Coronary artery (tissue), 2 donors: ENCODE data around the gene ADAP2.
"Not testable (repeated sequence)": the region's sequence is repeated elsewhere in the genome, so short reads cannot be mapped to it uniquely, and the experiment has no call there.

Source experiments
- DNase-seq: peaks from one replicate; pipeline ENCODE4 v3.0.0-alpha.2; 2017; ENCODE audit warnings: low spot score
- H3K27ac ChIP-seq, 2 donors: fragments of 200-600 bp; sonication (generic); one replicate each; pipeline ENCODE4 v1.5.1; 2016 to 2019
- H3K4me3 ChIP-seq: fragments of 200-600 bp; sonication (generic); 2 replicates; pipeline ENCODE4 v1.5.1; 2016; ENCODE audit warnings: mild to moderate bottlenecking, moderate library complexity
- TF ChIP-seq, protein P1 (sequence below): fragments of 200-600 bp; sonication (generic); IDR thresholded peaks from one replicate; pipeline ENCODE4 v1.5.1; 2019; ENCODE audit warnings: antibody characterized with exemption

Gene ADAP2

GRCh38 chr17:30975042-30975820 is 53.5 kb downstream of the ADAP2 start:
- Histone ChIP-seq H3K27ac (no peak overlapping the region), H3K4me3 (no peak overlapping the region)
- no peak for DNase-seq
- TF ChIP-seq, protein P1, sequence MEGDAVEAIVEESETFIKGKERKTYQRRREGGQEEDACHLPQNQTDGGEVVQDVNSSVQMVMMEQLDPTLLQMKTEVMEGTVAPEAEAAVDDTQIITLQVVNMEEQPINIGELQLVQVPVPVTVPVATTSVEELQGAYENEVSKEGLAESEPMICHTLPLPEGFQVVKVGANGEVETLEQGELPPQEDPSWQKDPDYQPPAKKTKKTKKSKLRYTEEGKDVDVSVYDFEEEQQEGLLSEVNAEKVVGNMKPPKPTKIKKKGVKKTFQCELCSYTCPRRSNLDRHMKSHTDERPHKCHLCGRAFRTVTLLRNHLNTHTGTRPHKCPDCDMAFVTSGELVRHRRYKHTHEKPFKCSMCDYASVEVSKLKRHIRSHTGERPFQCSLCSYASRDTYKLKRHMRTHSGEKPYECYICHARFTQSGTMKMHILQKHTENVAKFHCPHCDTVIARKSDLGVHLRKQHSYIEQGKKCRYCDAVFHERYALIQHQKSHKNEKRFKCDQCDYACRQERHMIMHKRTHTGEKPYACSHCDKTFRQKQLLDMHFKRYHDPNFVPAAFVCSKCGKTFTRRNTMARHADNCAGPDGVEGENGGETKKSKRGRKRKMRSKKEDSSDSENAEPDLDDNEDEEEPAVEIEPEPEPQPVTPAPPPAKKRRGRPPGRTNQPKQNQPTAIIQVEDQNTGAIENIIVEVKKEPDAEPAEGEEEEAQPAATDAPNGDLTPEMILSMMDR, result no peak

DNA sequence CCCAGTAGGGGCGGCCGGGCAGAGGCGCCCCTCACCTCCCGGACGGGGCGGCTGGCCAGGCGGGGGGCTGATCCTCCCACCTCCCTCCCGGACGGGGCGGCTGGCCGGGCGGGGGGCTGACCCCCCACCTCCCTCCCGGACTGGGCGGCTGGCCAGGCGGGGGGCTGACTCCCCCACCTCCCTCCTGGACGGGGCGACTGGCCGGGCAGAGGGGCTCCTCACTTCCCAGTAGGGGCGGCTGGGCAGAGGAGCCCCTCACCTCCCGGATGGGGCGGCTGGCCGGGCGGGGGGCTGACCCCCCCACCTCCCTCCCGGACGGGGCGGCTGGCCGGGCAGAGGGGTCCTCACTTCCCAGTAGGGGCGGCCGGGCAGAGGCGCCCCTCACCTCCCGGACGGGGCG is 58.2 kb downstream of the ADAP2 start:
- H3K27ac ChIP-seq, H3K4me3 ChIP-seq, DNase-seq: not testable (repeated sequence)

GRCh38 chr17:30981531-30982519 is 60.1 kb downstream of the ADAP2 start:
- no peak overlapping the region for H3K4me3 ChIP-seq
- no peak for DNase-seq
- H3K27ac ChIP-seq, result no peak overlapping the region
- TF ChIP-seq, protein P1, result no peak

DNA sequence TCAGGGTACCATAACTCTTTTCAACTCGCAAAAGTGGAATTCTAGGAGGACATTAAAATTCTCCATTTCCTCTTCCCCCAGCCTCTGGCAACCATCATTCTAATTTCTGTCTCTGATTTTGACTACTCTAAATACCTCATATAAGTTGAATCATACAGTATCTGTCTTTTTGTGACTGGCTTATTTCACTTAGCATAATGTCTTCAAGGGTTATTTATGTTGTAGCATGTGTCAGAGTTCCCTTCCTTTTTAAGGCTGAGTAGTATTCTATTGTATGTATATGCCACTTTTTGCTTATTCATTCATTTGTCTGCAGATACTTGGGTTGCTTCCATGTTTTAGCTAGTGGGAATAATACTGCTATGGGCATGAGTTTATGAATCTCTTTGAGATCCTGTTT is 61.1 kb downstream of the ADAP2 start:
- Histone ChIP-seq H3K4me3 (no peak overlapping the region), H3K27ac (no peak overlapping the region)
- TF ChIP-seq, protein P1, result no peak
- DNase-seq, result no peak

DNA sequence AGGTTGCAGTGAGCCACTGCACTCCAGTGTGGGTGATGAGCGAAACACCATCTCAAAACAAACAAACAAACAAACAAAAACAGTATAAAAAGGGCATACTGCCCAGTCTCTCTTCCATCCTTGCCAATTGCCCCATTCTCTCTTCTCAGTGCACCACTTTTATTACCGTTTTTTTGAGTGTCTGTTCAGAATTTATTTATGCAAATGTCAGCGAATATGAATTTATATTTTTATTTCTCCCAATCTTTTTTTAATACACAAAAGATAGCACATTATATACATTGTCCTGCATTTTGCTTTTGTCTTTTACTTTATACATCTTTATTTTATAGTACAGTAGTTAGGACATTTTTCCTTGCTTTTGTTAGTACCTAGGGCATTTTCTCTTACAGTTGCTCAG is 68.7 kb downstream of the ADAP2 start:
- Histone ChIP-seq H3K4me3 (no peak overlapping the region), H3K27ac (no peak overlapping the region)
- TF ChIP-seq, protein P1, result no peak
- no peak for DNase-seq

- TF ChIP-seq, protein P1, result no peak
- Histone ChIP-seq H3K4me3 (no peak overlapping the region), H3K27ac (no peak overlapping the region)
- no peak for DNase-seq
These were observed 70.8 kb downstream of the ADAP2 start for GRCh38 chr17:30992551-30992950.

DNA sequence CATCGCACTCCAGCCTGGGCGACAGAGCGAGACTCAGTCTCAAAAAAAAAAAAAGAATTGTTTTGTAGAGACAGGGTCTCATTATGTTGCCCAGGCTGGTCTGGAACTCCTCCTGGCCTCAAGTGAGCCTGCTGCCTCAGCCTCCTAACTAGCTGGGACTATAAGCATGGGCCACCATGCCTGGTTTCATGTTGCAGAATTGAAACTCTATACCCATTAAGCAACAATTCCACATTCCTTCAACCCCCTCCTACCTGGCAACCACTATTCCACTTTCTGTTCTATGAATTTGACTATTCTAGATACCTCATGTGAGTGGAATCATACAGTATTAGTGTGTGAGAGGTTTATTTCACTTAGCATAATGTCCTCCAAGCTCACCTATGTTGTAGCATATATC is 73.6 kb downstream of the ADAP2 start:
- Histone ChIP-seq H3K27ac (no peak overlapping the region), H3K4me3 (no peak overlapping the region)
- TF ChIP-seq, protein P1, result no peak
- DNase-seq, result no peak
